GM21423 (cell line): Measurements from ENCODE around the gene RUFY1.

Experiments
- ATAC-seq: cut with Tn5 transposase; IDR thresholded peaks from one replicate; pipeline ENCODE4 v1.9.1; 2021; ENCODE audit warnings: mild to moderate bottlenecking, moderate library complexity; ENCODE audit not compliant: unreplicated experiment

RUFY1 gene

GRCh38 chr5:179657302-179658178 is 107.2 kb downstream of the RUFY1 start:
- peak; percentile 94 for ATAC-seq

- peak; percentile 61 for ATAC-seq
Observed at GRCh38 chr5:179658179-179658856, 108.0 kb downstream of the RUFY1 start.
